Peyer's patch (tissue), 4 donors: ENCODE results near the gene POC1A. TPM values are rescaled to one million over a fixed set of nuclear protein-coding genes. Genes with fewer than 3 reads are reported as not detected.

Experiments
- DNase-seq, 3 donors: peaks; one replicate each; pipeline ENCODE4 v3.0.0-alpha.2; 2017 to 2019
- H3K27ac ChIP-seq, 4 donors: fragments of 200-600 bp; sonication (generic); one replicate each; pipeline ENCODE4 v1.5.1; 2016 to 2019
- H3K27me3 ChIP-seq, 2 donors: fragments of 200-600 bp; sonication (generic); one replicate each; pipeline ENCODE4 v1.5.1; 2019
- H3K36me3 ChIP-seq, 3 donors: fragments of 200-600 bp; sonication (generic); one replicate each; pipeline ENCODE4 v1.5.1; 2016 to 2019
- H3K4me1 ChIP-seq, 4 donors: fragments of 200-600 bp; sonication (generic); one replicate each; pipeline ENCODE4 v1.5.1; 2016 to 2019
- H3K4me3 ChIP-seq, 4 donors: fragments of 200-600 bp; sonication (generic); 1 replicate in 3 of 4; 2 replicates in 1 of 4; pipeline ENCODE4 v1.5.1; 2016 to 2019; ENCODE audit warnings: mild to moderate bottlenecking in 1 of 4
- H3K9me3 ChIP-seq, 4 donors: fragments of 200-600 bp; sonication (generic); one replicate each; pipeline ENCODE4 v1.5.1; 2016 to 2019; ENCODE audit warnings: mild to moderate bottlenecking in 1 of 4
- POLR2A ChIP-seq, 2 donors: fragments of 450-650 bp; IDR thresholded peaks; one replicate each; pipeline ENCODE4 v1.5.1; 2017; ENCODE audit warnings: antibody characterized with exemption in 2 of 2, mild to moderate bottlenecking in 2 of 2, moderate library complexity in 2 of 2
- total RNA-seq, 4 donors: library from RNA; depleted of rRNA; stranded (reverse); fragments of >200 nt; gene quantifications; one replicate each; pipeline ENCODE4 v1.1.0, GENCODE V29; 2016
- TF ChIP-seq, protein P1 (sequence below), 6 experiments: fragments of 450-650 bp in 4 of 6; fragments of 200-600 bp in 2 of 6; sonication (generic) in 1 of 6; IDR thresholded peaks; one replicate each; pipeline ENCODE4 v1.5.1; 2017 to 2019; ENCODE audit warnings: antibody characterized with exemption in 6 of 6, mild to moderate bottlenecking in 3 of 6, moderate library complexity in 1 of 6

Gene POC1A
- total RNA-seq, 4 donors from 2014 or later = 3.4 to 9.3 (median 6.5) TPM

GRCh38 chr3:52149021-52149420 is 5.2 kb downstream of the POC1A start:
- H3K36me3 ChIP-seq = no peaks in the 10 kb centered on the region
- TF ChIP-seq POLR2A (IDR thresholded peaks at IDR 0.05) = no peak
- TF ChIP-seq, protein P1, sequence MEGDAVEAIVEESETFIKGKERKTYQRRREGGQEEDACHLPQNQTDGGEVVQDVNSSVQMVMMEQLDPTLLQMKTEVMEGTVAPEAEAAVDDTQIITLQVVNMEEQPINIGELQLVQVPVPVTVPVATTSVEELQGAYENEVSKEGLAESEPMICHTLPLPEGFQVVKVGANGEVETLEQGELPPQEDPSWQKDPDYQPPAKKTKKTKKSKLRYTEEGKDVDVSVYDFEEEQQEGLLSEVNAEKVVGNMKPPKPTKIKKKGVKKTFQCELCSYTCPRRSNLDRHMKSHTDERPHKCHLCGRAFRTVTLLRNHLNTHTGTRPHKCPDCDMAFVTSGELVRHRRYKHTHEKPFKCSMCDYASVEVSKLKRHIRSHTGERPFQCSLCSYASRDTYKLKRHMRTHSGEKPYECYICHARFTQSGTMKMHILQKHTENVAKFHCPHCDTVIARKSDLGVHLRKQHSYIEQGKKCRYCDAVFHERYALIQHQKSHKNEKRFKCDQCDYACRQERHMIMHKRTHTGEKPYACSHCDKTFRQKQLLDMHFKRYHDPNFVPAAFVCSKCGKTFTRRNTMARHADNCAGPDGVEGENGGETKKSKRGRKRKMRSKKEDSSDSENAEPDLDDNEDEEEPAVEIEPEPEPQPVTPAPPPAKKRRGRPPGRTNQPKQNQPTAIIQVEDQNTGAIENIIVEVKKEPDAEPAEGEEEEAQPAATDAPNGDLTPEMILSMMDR (IDR thresholded peaks at IDR 0.05) = no peak
- no peaks in the 10 kb centered on the region for H3K9me3 ChIP-seq
- H3K27ac ChIP-seq = no peak overlapping the region
- H3K27me3 ChIP-seq = no peaks in the 10 kb centered on the region
- peaks cover 0 to 17% (median 2%) of the 10 kb centered on the region in 4 donors for H3K4me1 ChIP-seq
- no peak for DNase-seq
- H3K4me3 ChIP-seq = no peak overlapping the region

DNA sequence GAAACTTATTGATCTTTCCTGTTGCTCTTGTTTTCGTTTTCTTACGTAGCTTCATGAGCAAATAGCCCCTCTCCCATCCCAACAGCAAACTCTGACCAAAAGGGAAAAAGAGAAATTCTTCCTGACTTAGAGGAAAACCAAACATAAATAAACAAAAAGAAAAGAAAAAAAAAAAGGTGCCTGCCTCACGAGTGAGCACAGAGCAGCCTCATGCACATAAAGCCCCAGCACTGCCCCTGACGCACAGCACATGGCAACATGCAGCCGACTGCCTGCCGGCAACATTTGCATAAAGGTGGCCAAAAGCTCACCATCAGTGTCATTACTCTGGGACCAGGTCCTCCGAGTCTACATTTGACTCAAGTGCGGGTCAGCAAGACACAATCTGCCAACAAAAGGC is 6.4 kb downstream of the POC1A start:
- no peak for DNase-seq
- H3K27ac ChIP-seq = no peak overlapping the region
- no peak for TF ChIP-seq POLR2A (IDR thresholded peaks at IDR 0.05)
- TF ChIP-seq, protein P1 (IDR thresholded peaks at IDR 0.05) = no peak
- H3K36me3 ChIP-seq = no peaks in the 10 kb centered on the region
- H3K27me3 ChIP-seq = no peaks in the 10 kb centered on the region
- H3K9me3 ChIP-seq = no peaks in the 10 kb centered on the region
- no peak overlapping the region for H3K4me3 ChIP-seq
- H3K4me1 ChIP-seq = peaks cover 0 to 5% (median 0%) of the 10 kb centered on the region in 4 donors

GRCh38 chr3:52146811-52147210 is 7.4 kb downstream of the POC1A start:
- H3K4me3 ChIP-seq = no peak overlapping the region
- no peaks in the 10 kb centered on the region for H3K36me3 ChIP-seq
- H3K4me1 ChIP-seq = peaks cover 0 to 3% (median 0%) of the 10 kb centered on the region in 4 donors
- no peaks in the 10 kb centered on the region for H3K9me3 ChIP-seq
- no peak overlapping the region for H3K27ac ChIP-seq
- H3K27me3 ChIP-seq = no peaks in the 10 kb centered on the region
- DNase-seq = no peak
- TF ChIP-seq POLR2A (IDR thresholded peaks at IDR 0.05) = no peak
- TF ChIP-seq, protein P1 (IDR thresholded peaks at IDR 0.05) = no peak

DNA sequence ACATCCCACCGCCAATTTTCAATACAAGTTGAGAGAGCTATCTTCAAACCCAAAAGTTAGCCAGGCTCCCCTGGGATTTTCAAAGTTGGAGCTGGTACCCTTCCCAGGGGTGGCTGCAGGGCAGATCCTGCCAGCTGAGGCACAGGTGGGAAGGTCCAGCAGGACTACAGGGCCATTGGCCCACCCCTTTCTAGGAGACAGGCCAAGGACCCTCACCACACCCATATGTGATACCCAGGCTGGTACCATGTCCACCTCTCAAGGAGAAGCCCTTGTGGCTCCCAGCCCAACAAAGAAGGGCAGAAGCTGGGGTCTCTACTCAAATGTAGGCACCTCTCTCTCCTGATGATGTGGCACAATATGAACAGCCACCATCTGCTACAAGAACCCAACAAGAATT is 8.0 kb downstream of the POC1A start:
- Histone ChIP-seq H3K9me3 (no peaks in the 10 kb centered on the region), H3K27ac (no peak overlapping the region), H3K4me3 (no peak overlapping the region), H3K36me3 (no peaks in the 10 kb centered on the region), H3K4me1 (peaks cover 0 to 3% (median 0%) of the 10 kb centered on the region in 4 donors), H3K27me3 (no peaks in the 10 kb centered on the region)
- TF ChIP-seq POLR2A (IDR thresholded peaks at IDR 0.05) = no peak
- TF ChIP-seq, protein P1 (IDR thresholded peaks at IDR 0.05) = no peak
- no peak for DNase-seq

- Histone ChIP-seq H3K27me3 (no peaks in the 10 kb centered on the region), H3K36me3 (no peaks in the 10 kb centered on the region), H3K9me3 (no peaks in the 10 kb centered on the region), H3K27ac (no peak overlapping the region), H3K4me1 (peaks cover 0 to 3% (median 0%) of the 10 kb centered on the region in 4 donors), H3K4me3 (no peak overlapping the region)
- TF ChIP-seq, protein P1 (IDR thresholded peaks at IDR 0.05) = no peak
- TF ChIP-seq POLR2A (IDR thresholded peaks at IDR 0.05) = no peak
- DNase-seq = no peak
Observed at GRCh38 chr3:52145736-52146110, 8.5 kb downstream of the POC1A start.
